ENCODE data around the gene CDC42BPA. TPM values are rescaled to one million over a fixed set of nuclear protein-coding genes. Genes with fewer than 3 reads are reported as not detected.
"Not testable (repeated sequence)": the region's sequence is repeated elsewhere in the genome, so short reads cannot be mapped to it uniquely, and the experiment has no call there.

Gene CDC42BPA
- total RNA-seq, 1 experiment from 2014 or later: not detected

- no peak overlapping the region for H3K4me3 ChIP-seq (ENCODE audit: low read length)
- H2AFZ ChIP-seq (ENCODE audit: low read length): no peak overlapping the region
- no peak overlapping the region for H3K4me2 ChIP-seq (ENCODE audit: low read depth, low read length, poor library complexity, severe bottlenecking)
- no peak overlapping the region for H3K27ac ChIP-seq (ENCODE audit: low read length)
- H3K9me2 ChIP-seq (replicated peaks; ENCODE audit: insufficient read depth, low read length): no peaks in the 10 kb centered on the region
- H3K79me2 ChIP-seq (ENCODE audit: low read length): no peaks in the 10 kb centered on the region
- H3K4me1 ChIP-seq (ENCODE audit: low read length): no peaks in the 10 kb centered on the region
- H3K27me3 ChIP-seq (ENCODE audit: low read length): no peaks in the 10 kb centered on the region
- H3K9ac ChIP-seq (ENCODE audit: low read length): no peak overlapping the region
- DNase-seq: no peak
- H4K20me1 ChIP-seq (ENCODE audit: insufficient read depth, low read depth, low read length): no peaks in the 10 kb centered on the region
- H3K36me3 ChIP-seq (ENCODE audit: insufficient read depth, low read length): no peaks in the 10 kb centered on the region
- H3K9me3 ChIP-seq (ENCODE audit: low read length): no peaks in the 10 kb centered on the region
Observed at GRCh38 chr1:227357171-227357926, 39.1 kb upstream of the CDC42BPA start.

DNA sequence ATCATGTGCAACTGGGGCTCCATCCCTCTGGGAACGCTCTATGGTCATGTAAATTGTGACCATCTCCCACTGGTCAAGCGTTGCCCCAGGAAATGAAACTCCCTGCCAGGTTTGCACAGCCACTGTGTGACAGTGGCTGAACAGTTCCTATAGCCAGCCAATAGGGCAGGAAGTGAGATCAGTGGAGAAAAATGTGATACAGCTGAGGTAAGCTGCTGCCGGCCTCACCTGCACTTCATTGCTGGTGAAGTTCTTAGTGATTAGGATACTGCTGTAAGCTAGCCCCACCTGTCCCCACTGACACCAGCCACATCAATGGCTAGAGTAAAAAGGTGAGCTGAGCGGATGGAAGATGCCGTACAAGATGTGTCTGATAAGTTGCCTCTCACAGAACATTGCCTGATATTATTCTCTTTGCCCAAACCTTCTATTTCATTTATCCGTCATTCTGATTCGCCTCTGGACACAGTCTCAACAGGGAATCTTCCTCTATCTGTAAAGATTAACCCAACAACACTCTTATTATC, 38.4 kb upstream of the CDC42BPA start:
- Histone ChIP-seq H3K36me3 (ENCODE audit: insufficient read depth, low read length) (no peaks in the 10 kb centered on the region), H3K79me2 (ENCODE audit: low read length) (no peaks in the 10 kb centered on the region), H4K20me1 (ENCODE audit: insufficient read depth, low read depth, low read length) (no peaks in the 10 kb centered on the region), H3K9me2 (replicated peaks; ENCODE audit: insufficient read depth, low read length) (no peaks in the 10 kb centered on the region), H3K4me3 (ENCODE audit: low read length) (no peak overlapping the region), H3K9me3 (ENCODE audit: low read length) (no peaks in the 10 kb centered on the region), H3K9ac (ENCODE audit: low read length) (no peak overlapping the region), H3K27me3 (ENCODE audit: low read length) (no peaks in the 10 kb centered on the region), H3K4me1 (ENCODE audit: low read length) (no peaks in the 10 kb centered on the region), H3K27ac (ENCODE audit: low read length) (no peak overlapping the region), H3K4me2 (ENCODE audit: low read depth, low read length, poor library complexity, severe bottlenecking) (no peak overlapping the region), H2AFZ (ENCODE audit: low read length) (no peak overlapping the region)
- no peak for DNase-seq

DNA sequence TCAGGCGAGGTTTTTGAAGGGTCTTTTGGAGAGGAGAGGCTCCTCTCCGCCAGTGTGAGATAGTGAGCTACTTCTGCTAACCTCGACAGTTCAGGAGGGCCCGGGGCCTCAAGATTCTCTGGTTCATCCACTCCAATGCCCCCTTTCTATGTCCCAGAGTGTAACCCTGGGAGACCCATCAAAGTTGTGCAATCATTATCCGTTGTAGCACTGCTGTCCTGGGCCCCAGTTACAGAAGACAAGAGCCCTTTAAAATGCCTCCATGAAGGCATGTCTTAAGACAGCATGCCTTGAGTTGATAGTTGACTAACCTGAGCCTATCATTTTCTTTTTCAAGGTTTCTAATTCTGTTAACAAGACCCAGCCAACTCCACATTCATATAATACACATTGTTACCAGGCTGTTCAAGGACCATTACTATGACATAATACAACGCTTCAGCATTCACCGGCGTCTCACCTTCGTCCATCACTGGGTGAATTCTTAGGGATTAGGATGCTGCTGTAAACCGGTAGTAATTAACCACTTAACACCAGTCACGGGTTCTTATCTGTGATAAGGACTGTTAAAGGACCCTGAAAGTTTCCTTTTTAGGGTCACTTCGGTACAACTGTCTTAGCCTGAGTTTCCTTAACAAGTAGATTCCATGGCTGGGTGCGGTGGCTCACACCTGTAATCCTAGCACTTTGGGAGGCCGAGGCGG, 37.4 kb upstream of the CDC42BPA start:
- H3K4me1 ChIP-seq (ENCODE audit: low read length): no peaks in the 10 kb centered on the region
- no peak for DNase-seq
- no peak overlapping the region for H3K9ac ChIP-seq (ENCODE audit: low read length)
- H3K36me3 ChIP-seq (ENCODE audit: insufficient read depth, low read length): no peaks in the 10 kb centered on the region
- no peaks in the 10 kb centered on the region for H3K9me3 ChIP-seq (ENCODE audit: low read length)
- no peaks in the 10 kb centered on the region for H3K9me2 ChIP-seq (replicated peaks; ENCODE audit: insufficient read depth, low read length)
- H3K4me3 ChIP-seq (ENCODE audit: low read length): no peak overlapping the region
- no peaks in the 10 kb centered on the region for H4K20me1 ChIP-seq (ENCODE audit: insufficient read depth, low read depth, low read length)
- no peaks in the 10 kb centered on the region for H3K79me2 ChIP-seq (ENCODE audit: low read length)
- H3K27ac ChIP-seq (ENCODE audit: low read length): no peak overlapping the region
- no peak overlapping the region for H3K4me2 ChIP-seq (ENCODE audit: low read depth, low read length, poor library complexity, severe bottlenecking)
- H3K27me3 ChIP-seq (ENCODE audit: low read length): no peaks in the 10 kb centered on the region
- H2AFZ ChIP-seq (ENCODE audit: low read length): no peak overlapping the region

DNA sequence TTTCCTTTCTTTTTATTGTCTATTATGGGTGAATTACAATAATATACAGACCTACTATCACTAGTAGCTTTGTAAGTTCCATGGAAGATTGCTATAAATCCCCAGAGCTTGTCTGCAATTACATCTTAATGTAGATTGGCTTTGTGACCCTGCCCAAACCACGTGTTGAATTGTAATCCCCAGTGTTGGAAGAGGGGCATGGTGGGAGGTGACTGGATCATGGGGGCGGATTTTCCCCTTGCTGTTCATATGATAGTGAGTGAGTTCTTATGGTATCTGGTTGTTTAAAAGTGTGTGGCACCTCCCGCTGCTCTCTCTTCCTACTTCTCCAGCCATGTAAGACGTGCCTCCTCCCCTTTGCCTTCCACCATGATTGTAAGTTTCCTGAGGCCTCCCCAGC, 34.9 kb upstream of the CDC42BPA start:
- DNase-seq: no peak
- Histone ChIP-seq H4K20me1 (ENCODE audit: insufficient read depth, low read depth, low read length) (no peaks in the 10 kb centered on the region), H3K4me3 (ENCODE audit: low read length) (no peak overlapping the region), H3K4me1 (ENCODE audit: low read length) (no peaks in the 10 kb centered on the region), H3K79me2 (ENCODE audit: low read length) (no peaks in the 10 kb centered on the region), H3K9ac (ENCODE audit: low read length) (no peak overlapping the region), H3K4me2 (ENCODE audit: low read depth, low read length, poor library complexity, severe bottlenecking) (no peak overlapping the region), H3K36me3 (ENCODE audit: insufficient read depth, low read length) (no peaks in the 10 kb centered on the region), H3K9me3 (ENCODE audit: low read length) (no peaks in the 10 kb centered on the region), H3K9me2 (replicated peaks; ENCODE audit: insufficient read depth, low read length) (no peaks in the 10 kb centered on the region), H2AFZ (ENCODE audit: low read length) (no peak overlapping the region), H3K27ac (ENCODE audit: low read length) (no peak overlapping the region), H3K27me3 (ENCODE audit: low read length) (no peaks in the 10 kb centered on the region)

DNA sequence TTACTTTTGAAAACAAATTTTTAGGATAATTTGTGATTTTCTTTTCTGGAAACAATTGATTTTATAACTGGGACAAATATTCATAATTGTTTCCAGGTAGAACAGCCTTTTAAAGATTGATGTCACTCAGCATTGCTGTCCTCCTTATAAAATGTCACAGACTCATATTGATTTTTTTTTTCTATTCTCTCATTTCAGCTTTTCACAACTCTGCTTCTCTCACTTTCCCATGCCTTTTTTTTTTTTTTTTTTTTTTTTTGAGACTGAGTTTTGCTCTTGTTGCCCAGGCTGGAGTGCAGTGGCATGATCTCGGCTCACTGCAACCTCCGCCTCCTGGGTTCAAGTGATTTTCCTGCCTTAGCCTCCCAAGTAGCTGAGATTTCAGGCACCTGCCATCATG, 33.9 kb upstream of the CDC42BPA start:
- not testable (repeated sequence) for DNase-seq; H3K4me3 ChIP-seq (ENCODE audit: low read length); H3K4me1 ChIP-seq (ENCODE audit: low read length); H2AFZ ChIP-seq (ENCODE audit: low read length); H4K20me1 ChIP-seq (ENCODE audit: insufficient read depth, low read depth, low read length); H3K4me2 ChIP-seq (ENCODE audit: low read depth, low read length, poor library complexity, severe bottlenecking); H3K9ac ChIP-seq (ENCODE audit: low read length); H3K9me3 ChIP-seq (ENCODE audit: low read length); H3K36me3 ChIP-seq (ENCODE audit: insufficient read depth, low read length); H3K27ac ChIP-seq (ENCODE audit: low read length); H3K9me2 ChIP-seq (replicated peaks; ENCODE audit: insufficient read depth, low read length); H3K27me3 ChIP-seq (ENCODE audit: low read length); H3K79me2 ChIP-seq (ENCODE audit: low read length)

- DNase-seq: no peak
- Histone ChIP-seq H3K27ac (ENCODE audit: low read length) (no peak overlapping the region), H2AFZ (ENCODE audit: low read length) (no peak overlapping the region), H3K9me2 (replicated peaks; ENCODE audit: insufficient read depth, low read length) (no peaks in the 10 kb centered on the region), H3K4me1 (ENCODE audit: low read length) (no peaks in the 10 kb centered on the region), H3K9me3 (ENCODE audit: low read length) (no peaks in the 10 kb centered on the region), H3K27me3 (ENCODE audit: low read length) (no peaks in the 10 kb centered on the region; the same call in 1 of the 2 replicates), H3K4me2 (ENCODE audit: low read depth, low read length, poor library complexity, severe bottlenecking) (no peak overlapping the region), H4K20me1 (ENCODE audit: insufficient read depth, low read depth, low read length) (no peaks in the 10 kb centered on the region), H3K9ac (ENCODE audit: low read length) (no peak overlapping the region), H3K79me2 (ENCODE audit: low read length) (no peaks in the 10 kb centered on the region), H3K36me3 (ENCODE audit: insufficient read depth, low read length) (no peaks in the 10 kb centered on the region), H3K4me3 (ENCODE audit: low read length) (no peak overlapping the region)
Observed at GRCh38 chr1:227351443-227351842, 33.2 kb upstream of the CDC42BPA start.

GRCh38 chr1:227349967-227350366, 31.7 kb upstream of the CDC42BPA start:
- Histone ChIP-seq H3K4me1 (ENCODE audit: low read length) (no peaks in the 10 kb centered on the region), H3K9me2 (replicated peaks; ENCODE audit: insufficient read depth, low read length) (no peaks in the 10 kb centered on the region), H2AFZ (ENCODE audit: low read length) (no peak overlapping the region; the same call in 1 of the 2 replicates), H3K9me3 (ENCODE audit: low read length) (no peaks in the 10 kb centered on the region), H3K4me2 (ENCODE audit: low read depth, low read length, poor library complexity, severe bottlenecking) (no peak overlapping the region), H3K79me2 (ENCODE audit: low read length) (no peaks in the 10 kb centered on the region), H3K9ac (ENCODE audit: low read length) (no peak overlapping the region), H3K4me3 (ENCODE audit: low read length) (no peak overlapping the region), H3K27ac (ENCODE audit: low read length) (no peak overlapping the region), H3K36me3 (ENCODE audit: insufficient read depth, low read length) (no peaks in the 10 kb centered on the region), H3K27me3 (ENCODE audit: low read length) (no peaks in the 10 kb centered on the region; the same call in 1 of the 2 replicates), H4K20me1 (ENCODE audit: insufficient read depth, low read depth, low read length) (no peaks in the 10 kb centered on the region)
- DNase-seq: no peak

DNA sequence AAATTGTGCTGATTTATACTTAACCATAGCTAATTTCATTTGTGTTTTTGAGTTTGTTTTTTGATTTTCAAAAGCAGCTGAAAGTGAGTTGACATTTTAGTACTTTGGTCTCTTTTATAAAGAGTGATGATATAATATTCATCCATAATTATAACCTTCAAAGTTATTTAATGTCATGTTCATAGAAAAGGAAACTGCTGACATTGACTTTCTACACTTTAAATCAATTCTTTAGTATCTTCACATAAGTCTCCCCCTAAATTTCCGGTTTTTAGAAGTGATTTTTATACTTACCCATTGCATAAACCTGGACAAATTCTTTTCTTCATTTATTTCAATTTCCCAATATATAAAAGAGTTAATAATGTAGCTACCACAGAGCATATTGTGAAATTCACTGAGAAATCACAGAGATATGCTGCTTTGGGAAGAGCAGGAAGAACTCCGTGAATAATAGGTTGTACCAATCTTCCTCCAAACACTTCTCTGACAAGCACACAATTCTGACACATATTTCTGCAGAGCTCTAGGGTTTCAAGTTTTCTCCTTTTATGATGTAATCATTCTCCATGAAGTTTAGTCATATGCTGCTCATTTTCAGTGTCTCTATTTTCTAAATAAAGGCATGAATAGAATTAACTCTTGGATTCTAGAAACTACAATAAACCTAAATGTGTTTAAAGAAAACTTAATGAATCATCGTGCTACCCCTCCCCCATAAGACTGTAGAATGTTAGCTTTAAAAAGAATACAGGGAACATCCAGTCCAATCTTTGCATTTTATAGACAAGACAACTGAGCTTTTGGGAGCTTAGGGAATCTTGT, 25.6 kb upstream of the CDC42BPA start:
- H3K9me3 ChIP-seq (ENCODE audit: low read length): no peaks in the 10 kb centered on the region
- H3K36me3 ChIP-seq (ENCODE audit: insufficient read depth, low read length): no peaks in the 10 kb centered on the region
- no peak overlapping the region for H3K4me3 ChIP-seq (ENCODE audit: low read length)
- H3K27me3 ChIP-seq (ENCODE audit: low read length): no peaks in the 10 kb centered on the region; the same call in 1 of the 2 replicates
- no peaks in the 10 kb centered on the region for H3K4me1 ChIP-seq (ENCODE audit: low read length)
- no peak overlapping the region for H2AFZ ChIP-seq (ENCODE audit: low read length)
- no peaks in the 10 kb centered on the region for H3K9me2 ChIP-seq (replicated peaks; ENCODE audit: insufficient read depth, low read length)
- no peak for DNase-seq
- H4K20me1 ChIP-seq (ENCODE audit: insufficient read depth, low read depth, low read length): no peaks in the 10 kb centered on the region
- H3K9ac ChIP-seq (ENCODE audit: low read length): no peak overlapping the region
- no peaks in the 10 kb centered on the region for H3K79me2 ChIP-seq (ENCODE audit: low read length)
- H3K4me2 ChIP-seq (ENCODE audit: low read depth, low read length, poor library complexity, severe bottlenecking): no peak overlapping the region
- H3K27ac ChIP-seq (ENCODE audit: low read length): no peak overlapping the region
